ENCODE results near the gene PHF19. TPM values are rescaled to one million over a fixed set of nuclear protein-coding genes. Genes with fewer than 3 reads are reported as not detected.
A peak's percentile ranks its signal among the peaks of the same experiment; 100 is the strongest.

Gene PHF19
- total and polyA plus RNA-seq, 10 of the 15 experiments (the other 5 are each of a cell fraction or from before 2014, with no cell fraction given): 26.0 to 133 (median 87.7) TPM

- ChIA-PET POLR2A (no interaction called here), RAD21 (ENCODE audit: unreplicated experiment) (no interaction called here), CTCF (no interaction called here), SMC1A (ENCODE audit: uncharacterized antibody, unreplicated experiment) (interaction anchor here (0.9 kb wide), 1 partner anchor 18 kb away, joined by 3 read pairs; no protein-coding TSS in a partner anchor)
- Histone ChIP-seq H3K9me3 (replicated peaks; ENCODE audit: control insufficient read depth, insufficient read depth, low read length) (no peaks in the 10 kb centered on the region), H3K79me2 (ENCODE audit: control insufficient read depth, insufficient read depth, low read length) (no peaks in the 10 kb centered on the region), H3K4me2 (ENCODE audit: control insufficient read depth, insufficient read depth) (no peak overlapping the region), H4K20me1 (ENCODE audit: control insufficient read depth, insufficient read depth) (no peaks in the 10 kb centered on the region), H3K4me3 (no peak overlapping the region), H3K4me1 (ENCODE audit: control insufficient read depth, insufficient read depth, low read length) (no peaks in the 10 kb centered on the region), H2AFZ (ENCODE audit: control insufficient read depth, low read depth, low read length) (no peak overlapping the region), H3K27me3 (replicated peaks in 1 of 2; ENCODE audit: control insufficient read depth in 2 of 2, insufficient read depth in 2 of 2, low read length in 1 of 2) (no peaks in the 10 kb centered on the region), H3K9ac (ENCODE audit: control insufficient read depth, insufficient read depth, low read length) (no peak overlapping the region), H3K27ac (ENCODE audit: control insufficient read depth, insufficient read depth) (no peak overlapping the region), H3K36me3 (ENCODE audit: control insufficient read depth in 2 of 2, insufficient read depth in 2 of 2, low read length in 1 of 2) (peaks cover 0 to 14% of the 10 kb centered on the region in 2 experiments; a peak in 3 of 4 replicates)
- ATAC-seq (no peak), DNase-seq (ENCODE audit: low read depth, low spot score) (no peak), FAIRE-seq (no peak)
- WGBS (ENCODE audit: insufficient coverage, insufficient replicate concordance, low lambda C conversion rate, missing lambda C conversion rate): 74% methylated on average over 3 of the region's 3 CpGs
- in situ Hi-C loops (cut with MboI) (no loop called here), intact Hi-C loops (cut with micrococcal nuclease; ENCODE audit: unreplicated experiment) (no loop called here)
- no TSS peak for BruUV-seq (replicated peaks)
- no peak for TF ChIP-seq RELA (IDR thresholded peaks at IDR 0.05; ENCODE audit: borderline replicate concordance, partially characterized antibody)
- no peak for TF ChIP-seq POLR2A (IDR thresholded peaks at IDR 0.05; ENCODE audit: low read depth, low read length)
- no peak for TF ChIP-seq RCOR1 (conservative IDR thresholded peaks at IDR 0.05; ENCODE audit: low read depth, low read length)
- TF ChIP-seq YBX1 (IDR thresholded peaks at IDR 0.05): no peak
- TF ChIP-seq RELB (IDR thresholded peaks at IDR 0.05; ENCODE audit: low read depth): no peak
Measured at GRCh38 chr9:120850315-120850714, 26.7 kb downstream of the PHF19 start.

DNA sequence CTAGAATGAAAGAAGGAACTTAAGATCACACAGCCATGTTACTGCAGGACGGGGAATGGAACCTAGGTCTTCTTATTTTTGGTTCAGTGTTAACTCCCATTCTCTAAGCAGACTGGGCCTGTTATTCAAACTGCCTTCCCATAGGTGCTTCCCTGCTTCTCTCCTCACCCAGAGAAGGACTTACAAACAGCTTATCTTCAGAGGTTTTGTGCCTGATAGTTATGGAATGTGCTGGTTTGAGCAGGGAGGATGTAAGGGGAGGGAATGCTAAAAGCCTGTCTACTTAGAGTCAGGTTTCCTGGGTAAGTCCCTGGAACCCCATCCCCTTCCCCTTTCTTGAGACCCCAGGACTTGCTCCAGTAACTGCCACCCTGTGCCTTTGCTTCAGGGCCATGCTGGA lies 30.1 kb downstream of the PHF19 start:
- ATAC-seq (no peak), FAIRE-seq (no peak), DNase-seq (ENCODE audit: low read depth, low spot score) (no peak)
- POLR2A ChIA-PET: interaction anchor here (0.6 to 1.9 kb wide), 2 partner anchors 14 to 22 kb away, joined by 3 to 5 read pairs; no protein-coding TSS in a partner anchor
- intact Hi-C loops (cut with micrococcal nuclease; ENCODE audit: unreplicated experiment) (no loop called here), in situ Hi-C loops (cut with MboI) (no loop called here)
- no peaks in the 10 kb centered on the region for H3K9me3 ChIP-seq (replicated peaks; ENCODE audit: control insufficient read depth, insufficient read depth, low read length)
- no peaks in the 10 kb centered on the region for H3K27me3 ChIP-seq (replicated peaks in 1 of 2; ENCODE audit: control insufficient read depth in 2 of 2, insufficient read depth in 2 of 2, low read length in 1 of 2)
- WGBS (ENCODE audit: insufficient coverage, insufficient replicate concordance, low lambda C conversion rate, missing lambda C conversion rate): 100% methylated on average over 1 of the region's 1 CpG
- RAD21 ChIA-PET (ENCODE audit: unreplicated experiment): interaction anchor here (1.1 kb wide), 1 partner anchor 86 kb away, joined by 3 read pairs; no protein-coding TSS in a partner anchor
- H3K4me3 ChIP-seq: no peak overlapping the region
- no peak overlapping the region for H3K27ac ChIP-seq (ENCODE audit: control insufficient read depth, insufficient read depth)
- no peak overlapping the region for H2AFZ ChIP-seq (ENCODE audit: control insufficient read depth, low read depth, low read length)
- BruUV-seq (replicated peaks): no TSS peak
- SMC1A ChIA-PET (ENCODE audit: uncharacterized antibody, unreplicated experiment): interaction anchor here (1.1 kb wide), 1 partner anchor 56 kb away, joined by 3 read pairs; no protein-coding TSS in a partner anchor
- H3K4me2 ChIP-seq (ENCODE audit: control insufficient read depth, insufficient read depth): no peak overlapping the region
- H3K9ac ChIP-seq (ENCODE audit: control insufficient read depth, insufficient read depth, low read length): no peak overlapping the region
- H3K79me2 ChIP-seq (ENCODE audit: control insufficient read depth, insufficient read depth, low read length): peaks cover 27% of the 10 kb centered on the region
- CTCF ChIA-PET: interaction anchor here (1.5 kb wide), 1 partner anchor 14 kb away, joined by 3 read pairs; no protein-coding TSS in a partner anchor
- H4K20me1 ChIP-seq (ENCODE audit: control insufficient read depth, insufficient read depth): no peaks in the 10 kb centered on the region
- H3K36me3 ChIP-seq (ENCODE audit: control insufficient read depth in 2 of 2, insufficient read depth in 2 of 2, low read length in 1 of 2): peaks cover 0 to 8% of the 10 kb centered on the region in 2 experiments; a peak in 2 of 4 replicates
- H3K4me1 ChIP-seq (ENCODE audit: control insufficient read depth, insufficient read depth, low read length): peaks cover 6% of the 10 kb centered on the region; the same call in 1 of the 2 replicates
- TF ChIP-seq HCFC1 (IDR thresholded peaks at IDR 0.05; ENCODE audit: low read length) (no peak), EZH2 (IDR thresholded peaks at IDR 0.05; ENCODE audit: borderline replicate concordance, control insufficient read depth, low read depth, low read length) (no peak), POU2F2 (IDR thresholded peaks at IDR 0.05; ENCODE audit: borderline replicate concordance, low read depth, low read length) (no peak), MAX (IDR thresholded peaks at IDR 0.05; ENCODE audit: low read depth, low read length) (no peak), POLR2AphosphoS5 (IDR thresholded peaks at IDR 0.05; ENCODE audit: low read length) (0 out of 2 replicates have a peak, but pooled peaks have one; percentile 37)
- TF ChIP-seq, protein P1, sequence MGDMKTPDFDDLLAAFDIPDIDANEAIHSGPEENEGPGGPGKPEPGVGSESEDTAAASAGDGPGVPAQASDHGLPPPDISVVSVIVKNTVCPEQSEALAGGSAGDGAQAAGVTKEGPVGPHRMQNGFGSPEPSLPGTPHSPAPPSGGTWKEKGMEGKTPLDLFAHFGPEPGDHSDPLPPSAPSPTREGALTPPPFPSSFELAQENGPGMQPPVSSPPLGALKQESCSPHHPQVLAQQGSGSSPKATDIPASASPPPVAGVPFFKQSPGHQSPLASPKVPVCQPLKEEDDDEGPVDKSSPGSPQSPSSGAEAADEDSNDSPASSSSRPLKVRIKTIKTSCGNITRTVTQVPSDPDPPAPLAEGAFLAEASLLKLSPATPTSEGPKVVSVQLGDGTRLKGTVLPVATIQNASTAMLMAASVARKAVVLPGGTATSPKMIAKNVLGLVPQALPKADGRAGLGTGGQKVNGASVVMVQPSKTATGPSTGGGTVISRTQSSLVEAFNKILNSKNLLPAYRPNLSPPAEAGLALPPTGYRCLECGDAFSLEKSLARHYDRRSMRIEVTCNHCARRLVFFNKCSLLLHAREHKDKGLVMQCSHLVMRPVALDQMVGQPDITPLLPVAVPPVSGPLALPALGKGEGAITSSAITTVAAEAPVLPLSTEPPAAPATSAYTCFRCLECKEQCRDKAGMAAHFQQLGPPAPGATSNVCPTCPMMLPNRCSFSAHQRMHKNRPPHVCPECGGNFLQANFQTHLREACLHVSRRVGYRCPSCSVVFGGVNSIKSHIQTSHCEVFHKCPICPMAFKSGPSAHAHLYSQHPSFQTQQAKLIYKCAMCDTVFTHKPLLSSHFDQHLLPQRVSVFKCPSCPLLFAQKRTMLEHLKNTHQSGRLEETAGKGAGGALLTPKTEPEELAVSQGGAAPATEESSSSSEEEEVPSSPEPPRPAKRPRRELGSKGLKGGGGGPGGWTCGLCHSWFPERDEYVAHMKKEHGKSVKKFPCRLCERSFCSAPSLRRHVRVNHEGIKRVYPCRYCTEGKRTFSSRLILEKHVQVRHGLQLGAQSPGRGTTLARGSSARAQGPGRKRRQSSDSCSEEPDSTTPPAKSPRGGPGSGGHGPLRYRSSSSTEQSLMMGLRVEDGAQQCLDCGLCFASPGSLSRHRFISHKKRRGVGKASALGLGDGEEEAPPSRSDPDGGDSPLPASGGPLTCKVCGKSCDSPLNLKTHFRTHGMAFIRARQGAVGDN (IDR thresholded peaks at IDR 0.05): no peak

Data from GM12878 (cell line).